PC-9 (cell line): ENCODE data around the gene MASP2.

Experiments
- EZH2 ChIP-seq: fragments of 200-600 bp; sonication (generic); IDR thresholded peaks from 2 replicates; pipeline ENCODE4 v1.8.0; 2017; ENCODE audit warnings: antibody characterized with exemption, low read depth
- TF ChIP-seq, protein P1 (sequence below): fragments of 200-600 bp; sonication (generic); conservative IDR thresholded peaks from 2 replicates; pipeline ENCODE4 v1.6.1; 2017; ENCODE audit warnings: mixed run types, antibody characterized with exemption, mild to moderate bottlenecking, moderate library complexity

- TF ChIP-seq, protein P1, sequence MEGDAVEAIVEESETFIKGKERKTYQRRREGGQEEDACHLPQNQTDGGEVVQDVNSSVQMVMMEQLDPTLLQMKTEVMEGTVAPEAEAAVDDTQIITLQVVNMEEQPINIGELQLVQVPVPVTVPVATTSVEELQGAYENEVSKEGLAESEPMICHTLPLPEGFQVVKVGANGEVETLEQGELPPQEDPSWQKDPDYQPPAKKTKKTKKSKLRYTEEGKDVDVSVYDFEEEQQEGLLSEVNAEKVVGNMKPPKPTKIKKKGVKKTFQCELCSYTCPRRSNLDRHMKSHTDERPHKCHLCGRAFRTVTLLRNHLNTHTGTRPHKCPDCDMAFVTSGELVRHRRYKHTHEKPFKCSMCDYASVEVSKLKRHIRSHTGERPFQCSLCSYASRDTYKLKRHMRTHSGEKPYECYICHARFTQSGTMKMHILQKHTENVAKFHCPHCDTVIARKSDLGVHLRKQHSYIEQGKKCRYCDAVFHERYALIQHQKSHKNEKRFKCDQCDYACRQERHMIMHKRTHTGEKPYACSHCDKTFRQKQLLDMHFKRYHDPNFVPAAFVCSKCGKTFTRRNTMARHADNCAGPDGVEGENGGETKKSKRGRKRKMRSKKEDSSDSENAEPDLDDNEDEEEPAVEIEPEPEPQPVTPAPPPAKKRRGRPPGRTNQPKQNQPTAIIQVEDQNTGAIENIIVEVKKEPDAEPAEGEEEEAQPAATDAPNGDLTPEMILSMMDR: no peak
- no peak for TF ChIP-seq EZH2
These were observed 4.9 kb upstream of the MASP2 start for GRCh38 chr1:11051781-11052511.
